PC-9 (cell line): ENCODE measurements around the gene PALMD.

Source experiments
- CTCF ChIP-seq: fragments of 200-600 bp; sonication (generic); conservative IDR thresholded peaks from 2 replicates; pipeline ENCODE4 v1.6.1; 2017; ENCODE audit warnings: mixed run types, antibody characterized with exemption, mild to moderate bottlenecking, moderate library complexity
- EZH2 ChIP-seq: fragments of 200-600 bp; sonication (generic); IDR thresholded peaks from 2 replicates; pipeline ENCODE4 v1.8.0; 2017; ENCODE audit warnings: antibody characterized with exemption, low read depth

DNA sequence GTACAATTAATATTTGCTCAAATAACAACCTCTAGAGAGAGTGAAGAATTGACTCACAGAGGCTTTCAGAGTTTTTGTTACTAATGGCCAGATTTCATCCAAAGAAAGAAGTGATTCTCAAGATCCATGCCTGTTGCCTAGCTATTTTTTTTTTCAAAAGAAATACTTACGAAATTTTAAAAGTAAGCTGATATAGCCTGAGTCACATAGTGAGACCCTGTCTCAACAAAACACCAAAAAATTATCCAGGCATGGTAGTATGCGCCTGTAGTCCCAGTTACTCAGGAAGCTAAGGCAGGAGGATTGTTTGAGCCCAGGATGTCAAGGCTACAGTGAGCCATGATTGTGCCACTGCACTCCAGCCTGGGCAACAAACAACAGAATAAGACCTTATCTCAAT, 14.6 kb downstream of the PALMD start:
- TF ChIP-seq CTCF (no peak), EZH2 (no peak)
